Lower leg skin (tissue), 3 donors: ENCODE results near the gene ADCY1.

ENCODE experiments used
- POLR2A ChIP-seq, 2 donors: fragments of 450-650 bp; IDR thresholded peaks; one replicate each; pipeline ENCODE4 v1.6.1; 2016 to 2017; ENCODE audit warnings: antibody characterized with exemption in 2 of 2, mild to moderate bottlenecking in 1 of 2, moderate library complexity in 1 of 2
- TF ChIP-seq, protein P1 (sequence below), 3 donors: fragments of 450-650 bp; IDR thresholded peaks; one replicate each; pipeline ENCODE4 v1.5.1; 2016; ENCODE audit warnings: antibody characterized with exemption in 3 of 3, mild to moderate bottlenecking in 3 of 3, moderate library complexity in 2 of 3

GRCh38 chr7:45660201-45660900 lies 86.2 kb downstream of the ADCY1 start:
- TF ChIP-seq, protein P1, sequence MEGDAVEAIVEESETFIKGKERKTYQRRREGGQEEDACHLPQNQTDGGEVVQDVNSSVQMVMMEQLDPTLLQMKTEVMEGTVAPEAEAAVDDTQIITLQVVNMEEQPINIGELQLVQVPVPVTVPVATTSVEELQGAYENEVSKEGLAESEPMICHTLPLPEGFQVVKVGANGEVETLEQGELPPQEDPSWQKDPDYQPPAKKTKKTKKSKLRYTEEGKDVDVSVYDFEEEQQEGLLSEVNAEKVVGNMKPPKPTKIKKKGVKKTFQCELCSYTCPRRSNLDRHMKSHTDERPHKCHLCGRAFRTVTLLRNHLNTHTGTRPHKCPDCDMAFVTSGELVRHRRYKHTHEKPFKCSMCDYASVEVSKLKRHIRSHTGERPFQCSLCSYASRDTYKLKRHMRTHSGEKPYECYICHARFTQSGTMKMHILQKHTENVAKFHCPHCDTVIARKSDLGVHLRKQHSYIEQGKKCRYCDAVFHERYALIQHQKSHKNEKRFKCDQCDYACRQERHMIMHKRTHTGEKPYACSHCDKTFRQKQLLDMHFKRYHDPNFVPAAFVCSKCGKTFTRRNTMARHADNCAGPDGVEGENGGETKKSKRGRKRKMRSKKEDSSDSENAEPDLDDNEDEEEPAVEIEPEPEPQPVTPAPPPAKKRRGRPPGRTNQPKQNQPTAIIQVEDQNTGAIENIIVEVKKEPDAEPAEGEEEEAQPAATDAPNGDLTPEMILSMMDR (IDR thresholded peaks at IDR 0.05) = no peak
- no peak for TF ChIP-seq POLR2A (IDR thresholded peaks at IDR 0.05)
